ENCODE measurements around the gene TRA2A. TPM values are rescaled to one million over a fixed set of nuclear protein-coding genes. Genes with fewer than 3 reads are reported as not detected.

TRA2A gene
- total and polyA plus RNA-seq, 9 of the 15 experiments (the other 6 are each of a cell fraction or from before 2014, with no cell fraction given): 22.7 to 210 (median 73.9) TPM

DNA sequence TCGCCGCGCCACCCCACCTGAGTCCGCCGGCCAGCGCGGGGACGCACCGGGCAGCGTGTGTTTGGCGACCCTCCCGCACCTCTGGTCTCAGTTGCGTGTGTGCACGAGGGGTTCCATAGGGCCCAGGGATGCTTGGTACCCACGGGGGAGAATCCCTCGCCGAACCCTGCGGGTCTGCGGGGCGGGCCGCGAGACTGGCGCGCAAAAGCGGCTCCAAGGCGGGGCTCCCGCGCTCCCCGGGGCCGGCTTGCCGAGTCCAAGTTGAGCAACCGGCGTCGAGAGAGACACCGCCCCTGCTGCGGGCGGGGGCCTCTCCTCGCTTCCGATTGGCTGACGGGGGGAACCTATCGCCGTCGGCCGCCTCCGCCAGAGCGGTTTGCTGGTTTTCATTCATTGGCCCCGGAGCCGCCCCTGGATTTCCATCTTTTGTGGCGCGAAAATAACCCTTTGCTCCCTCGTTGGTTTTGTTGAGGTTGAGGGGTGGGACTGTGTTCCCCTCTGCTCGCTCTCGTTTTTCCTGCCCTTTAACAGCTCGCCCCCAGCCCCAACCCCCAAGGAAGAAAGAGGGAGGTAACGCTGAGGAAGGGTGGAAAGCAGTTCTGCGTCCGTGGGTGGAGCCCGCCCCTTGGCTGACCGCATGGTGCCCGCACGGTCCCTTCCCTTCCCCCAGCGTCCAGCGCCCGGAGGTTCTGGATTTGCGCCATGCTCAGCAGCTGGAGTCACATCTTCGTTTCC lies 57.5 kb downstream of the TRA2A start:
- H3K4me1 ChIP-seq (replicated peaks in 1 of 2; ENCODE audit: control insufficient read depth in 2 of 2, insufficient read depth in 2 of 2, low read length in 2 of 2): peaks cover 2 to 16% of the 10 kb centered on the region in 2 experiments; a peak in 3 of 5 replicates
- no TSS peak for BruUV-seq (replicated peaks)
- in situ Hi-C loops (cut with MboI): no loop called here
- peak; percentile 11; the same call in 1 of the 2 replicates for TF ChIP-seq RAD51 (IDR thresholded peaks at IDR 0.05; ENCODE audit: borderline replicate concordance, low read depth)
- TF ChIP-seq MBD2 (IDR thresholded peaks at IDR 0.05; ENCODE audit: borderline replicate concordance, low read depth): no peak; the same call in 1 of the 2 replicates
- no peak for TF ChIP-seq ZNF75A (CRISPR knock-in tag; IDR thresholded peaks at IDR 0.05)
- TF ChIP-seq EZH2 (IDR thresholded peaks at IDR 0.05; ENCODE audit: borderline replicate concordance, low read depth, low read length): no peak
- no peak for TF ChIP-seq TFAM (CRISPR knock-in tag; conservative IDR thresholded peaks at IDR 0.05)
- TF ChIP-seq, protein P1, sequence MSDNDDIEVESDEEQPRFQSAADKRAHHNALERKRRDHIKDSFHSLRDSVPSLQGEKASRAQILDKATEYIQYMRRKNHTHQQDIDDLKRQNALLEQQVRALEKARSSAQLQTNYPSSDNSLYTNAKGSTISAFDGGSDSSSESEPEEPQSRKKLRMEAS (CRISPR knock-in tag; IDR thresholded peaks at IDR 0.05): peak; percentile 93
- no peak for TF ChIP-seq ZZZ3 (IDR thresholded peaks at IDR 0.05)
- TF ChIP-seq ATF3 (IDR thresholded peaks at IDR 0.05): 0 out of 2 replicates have a peak, but pooled peaks have one; percentile 36
- 0 out of 2 replicates have a peak, but pooled peaks have one; percentile 55 for TF ChIP-seq ATF3 (CRISPR knock-in tag; conservative IDR thresholded peaks at IDR 0.05)
- peak; percentile 93; the same call in 1 of the 2 replicates for TF ChIP-seq RB1 (IDR thresholded peaks at IDR 0.05; ENCODE audit: low read depth)
- peak in 2 of 3 experiments; percentile 38 to 84 for TF ChIP-seq YY1 (IDR thresholded peaks at IDR 0.05; ENCODE audit: borderline replicate concordance in 1 of 3, control insufficient read depth in 1 of 3, extremely low read depth in 1 of 3, insufficient read depth in 3 of 3, insufficient read length in 1 of 3, insufficient replicate concordance in 2 of 3, low read depth in 1 of 3, low read length in 2 of 3)
- peak; percentile 79; the same call in 1 of the 2 replicates for TF ChIP-seq MTA3 (IDR thresholded peaks at IDR 0.05; ENCODE audit: borderline replicate concordance)
- TF ChIP-seq KDM1A (IDR thresholded peaks at IDR 0.05): peak in 1 of 2 experiments; percentile 70; a peak in 1 of 4 replicates
- peak; percentile 74; the same call in 1 of the 2 replicates for TF ChIP-seq ETS1 (conservative IDR thresholded peaks at IDR 0.05; ENCODE audit: control insufficient read depth, low read depth, low read length)
- peak; percentile 100 for TF ChIP-seq RBFOX2 (IDR thresholded peaks at IDR 0.05; ENCODE audit: low read depth, low read length)
- TF ChIP-seq E2F5 (CRISPR knock-in tag; IDR thresholded peaks at IDR 0.05): 0 out of 2 replicates have a peak, but pooled peaks have one; percentile 27

More for the DNA sequence above, 57.5 kb downstream of the TRA2A start:
- intact Hi-C loops (cut with micrococcal nuclease): loop anchor here (1.0 to 5.0 kb wide), 4 partner anchors 44 to 772 kb away; partner anchors contain the start of gene MALSU1
- ChIA-PET POLR2A (interaction anchor here (0.6 to 3.1 kb wide), 10 partner anchors 11 to 116 kb away, joined by 3 to 12 read pairs (median 4); partner anchors contain the start of gene TRA2A), CTCF (ENCODE audit: low intra/inter-chr PET ratio) (no interaction called here)
- Histone ChIP-seq H3K9me1 (ENCODE audit: control insufficient read depth, insufficient read depth, low read length) (no peaks in the 10 kb centered on the region), H4K20me1 (replicated peaks; ENCODE audit: control insufficient read depth, insufficient read depth, low read length) (no peaks in the 10 kb centered on the region), H2AFZ (ENCODE audit: low read depth, low read length) (peak overlapping the region; percentile 62), H3K27ac (ENCODE audit: extremely low read depth, low read depth, low read length) (peak overlapping the region; percentile 93), H3K9me3 (replicated peaks; ENCODE audit: control insufficient read depth, insufficient read depth, low read depth, low read length) (no peaks in the 10 kb centered on the region), H3K27me3 (ENCODE audit: control insufficient read depth in 2 of 2, insufficient read depth in 2 of 2, low read length in 2 of 2) (no peaks in the 10 kb centered on the region), H3K4me2 (ENCODE audit: insufficient read depth, low read length) (peak overlapping the region; percentile 92), H3K79me2 (ENCODE audit: control insufficient read depth, insufficient read depth, low read length) (peaks cover 80% of the 10 kb centered on the region), H3K36me3 (ENCODE audit: control insufficient read depth, insufficient read depth, low read length) (0 out of 3 replicates have a peak, but pooled peaks cover 2% of the 10 kb centered on the region), H3K9ac (ENCODE audit: insufficient read depth in 1 of 2, low read depth in 2 of 2, low read length in 2 of 2) (peak overlapping the region; percentile 98), H3K4me3 (peak overlapping the region; percentile 66)
- DNase-seq (ENCODE audit: extremely low read depth in 1 of 4, low spot score in 3 of 4) (peak; percentile 96 to 98 (median 97)), FAIRE-seq (peak; percentile 94), ATAC-seq (peak; percentile 71)
- WGBS (ENCODE audit: insufficient coverage, low coverage, missing lambda C conversion rate): under 1% methylated on average over 57 of the region's 66 CpGs

All from K562 (cell line).